HCT116 (cell line): ENCODE results near the gene PER2. TPM values are rescaled to one million over a fixed set of nuclear protein-coding genes. Genes with fewer than 3 reads are reported as not detected.

Source experiments
- ATAC-seq: fragments of 200-7000 bp; cut with Tn5 transposase; 2 replicates; pipeline ENCODE4 v1.9.1; 2020; ENCODE audit warnings: mild to moderate bottlenecking, moderate library complexity
- BruUV-seq: library from RNA; stranded (reverse); fragments of 400-500 nt; replicated peaks from 2 replicates; lab custom pipeline; 2021; lab: Mats Ljungman, UMichigan
- CTCF ChIA-PET: fragments of 300-600 bp; sonication (Branson Sonifier 250); formaldehyde crosslinking; loops from one replicate; lab custom pipeline; 2021; ENCODE audit warnings: antibody characterized with exemption; lab: Charles Lee
- POLR2A ChIA-PET: fragments of 300-600, 350-600 bp; sonication (Branson Sonifier 250); formaldehyde crosslinking; loops from one replicate; lab custom pipeline; 2021; ENCODE audit warnings: antibody characterized with exemption; lab: Charles Lee
- RAD21 ChIA-PET, 2 experiments: fragments of 300-600 bp; sonication (Branson Sonifier 250); formaldehyde crosslinking; loops; one replicate each; lab custom pipeline; 2023; ENCODE audit warnings: low total read pairs in 2 of 2; ENCODE audit not compliant: uncharacterized antibody in 2 of 2, unreplicated experiment in 2 of 2, low non-redundant PET in 1 of 2; lab: Charles Lee
- DNase-seq: peaks from one replicate; pipeline ENCODE4 v3.0.0-alpha.2; 2010; ENCODE audit warnings: low read depth, low spot score
- H2AFZ ChIP-seq: fragments of 200-600 bp; shearing (Covaris generic), sonication (generic); 2 replicates; pipeline ENCODE4 v1.6.1; 2017; ENCODE audit warnings: low read depth, mixed run types, mixed read lengths, antibody characterized with exemption, low read length; ENCODE audit not compliant: poor library complexity, severe bottlenecking
- H3K27ac ChIP-seq: 2 replicates; pipeline ENCODE4 v1.5.1; 2012; ENCODE audit warnings: low read depth, low read length
- H3K27me3 ChIP-seq: fragments of 200-600 bp; sonication (generic); 2 replicates; pipeline ENCODE4 v1.6.1; 2016; ENCODE audit warnings: mixed run types, low read length, mixed read lengths; ENCODE audit not compliant: insufficient read depth
- H3K36me3 ChIP-seq, 2 experiments: fragments of 200-500 bp in 1 of 2; fragments of 200-600 bp in 1 of 2; sonication (Bioruptor generic) in 1 of 2; sonication (generic) in 1 of 2; 2 replicates each; pipeline versions ENCODE4 v1.5.1 to v1.6.1; 2014 to 2016; ENCODE audit warnings: low read length in 2 of 2, inconsistent platforms in 1 of 2, mixed read lengths in 1 of 2, mixed run types in 1 of 2; ENCODE audit not compliant: insufficient read depth in 2 of 2, control insufficient read depth in 1 of 2
- H3K4me1 ChIP-seq, 2 experiments: fragments of 200-600 bp in 1 of 2; sonication (generic) in 1 of 2; 2 replicates each; pipeline versions ENCODE4 v1.5.1 to v1.6.1; 2012 to 2017; ENCODE audit warnings: low read length in 2 of 2, inconsistent platforms in 1 of 2, mild to moderate bottlenecking in 1 of 2, mixed read lengths in 1 of 2, mixed run types in 1 of 2, moderate library complexity in 1 of 2; ENCODE audit not compliant: insufficient read depth in 2 of 2, control insufficient read depth in 1 of 2
- H3K4me2 ChIP-seq: fragments of 200-600 bp; sonication (generic); 2 replicates; pipeline ENCODE4 v1.6.1; 2017; ENCODE audit warnings: mixed run types, low read length, mixed read lengths
- H3K4me3 ChIP-seq, 2 experiments: fragments of 200-600 bp in 1 of 2; sonication (generic) in 1 of 2; replicated peaks in 1 of 2; 2 replicates each; pipeline ENCODE4 v1.5.1; 2011 to 2016; ENCODE audit warnings: low read length in 2 of 2, control low read depth in 1 of 2, low read depth in 1 of 2, mild to moderate bottlenecking in 1 of 2, mixed read lengths in 1 of 2, mixed run types in 1 of 2
- H3K79me2 ChIP-seq: fragments of 200-600 bp; sonication (generic); 2 replicates; pipeline ENCODE4 v1.6.1; 2017; ENCODE audit warnings: mild to moderate bottlenecking, mixed run types, low read length, moderate library complexity, mixed read lengths; ENCODE audit not compliant: insufficient read depth
- H3K9ac ChIP-seq: fragments of 200-600 bp; sonication (generic); 2 replicates; pipeline ENCODE4 v1.6.1; 2016; ENCODE audit warnings: low read length, mixed read lengths
- H3K9me2 ChIP-seq: fragments of 200-600 bp; sonication (generic), shearing (Covaris generic); 2 replicates; pipeline ENCODE4 v1.6.1; 2017; ENCODE audit warnings: mixed run types, mild to moderate bottlenecking, moderate library complexity; ENCODE audit not compliant: insufficient read depth
- H3K9me3 ChIP-seq, 2 experiments: fragments of 200-500 bp in 1 of 2; fragments of 200-600 bp in 1 of 2; sonication (Bioruptor generic) in 1 of 2; sonication (generic) in 1 of 2; 2 replicates each; pipeline ENCODE4 v1.6.1; 2014 to 2017; ENCODE audit warnings: low read length in 2 of 2, mixed read lengths in 2 of 2, inconsistent platforms in 1 of 2, low read depth in 1 of 2, mild to moderate bottlenecking in 1 of 2, mixed run types in 1 of 2, moderate library complexity in 1 of 2; ENCODE audit not compliant: control insufficient read depth in 1 of 2, insufficient read depth in 1 of 2
- H4K20me1 ChIP-seq: fragments of 200-600 bp; sonication (generic), shearing (Covaris generic); 2 replicates; pipeline ENCODE4 v1.6.1; 2017; ENCODE audit warnings: mixed run types, mild to moderate bottlenecking, moderate library complexity; ENCODE audit not compliant: insufficient read depth
- ATF3 ChIP-seq: IDR thresholded peaks from 2 replicates; pipeline ENCODE4 v1.6.1; 2012
- CBX3 ChIP-seq: IDR thresholded peaks from 2 replicates; pipeline ENCODE4 v1.6.1; 2012; ENCODE audit warnings: low read depth
- CEBPB ChIP-seq: IDR thresholded peaks from 2 replicates; pipeline ENCODE4 v1.6.1; 2012; ENCODE audit warnings: low read depth
- EGR1 ChIP-seq: IDR thresholded peaks from 2 replicates; pipeline ENCODE4 v1.6.1; 2012; ENCODE audit warnings: low read depth
- ELF1 ChIP-seq: IDR thresholded peaks from 2 replicates; pipeline ENCODE4 v1.6.1; 2012; ENCODE audit warnings: low read depth, borderline replicate concordance
- EZH2 ChIP-seq: fragments of 200-600 bp; sonication (generic); IDR thresholded peaks from 2 replicates; pipeline ENCODE4 v1.6.1; 2017; ENCODE audit warnings: antibody characterized with exemption, mixed run types
- EZH2phosphoT487 ChIP-seq: fragments of 200-600 bp; IDR thresholded peaks from 2 replicates; pipeline ENCODE4 v1.6.1; 2018; ENCODE audit warnings: antibody characterized with exemption, borderline replicate concordance
- POLR2A ChIP-seq: IDR thresholded peaks from 2 replicates; pipeline ENCODE4 v1.7.0; 2011; ENCODE audit warnings: borderline replicate concordance; ENCODE audit not compliant: insufficient read depth, insufficient read length; ENCODE audit errors: extremely low read depth
- POLR2AphosphoS5 ChIP-seq: IDR thresholded peaks from 2 replicates; pipeline ENCODE4 v1.6.1; 2011; ENCODE audit warnings: mild to moderate bottlenecking, low read depth, low read length, moderate library complexity
- RAD21 ChIP-seq: IDR thresholded peaks from 2 replicates; pipeline ENCODE4 v1.6.1; 2012; ENCODE audit warnings: low read depth, mild to moderate bottlenecking
- REST ChIP-seq: IDR thresholded peaks from 2 replicates; pipeline ENCODE4 v1.6.1; 2012; ENCODE audit warnings: low read depth
- SIN3A ChIP-seq: IDR thresholded peaks from 2 replicates; pipeline ENCODE4 v1.6.1; 2012; ENCODE audit warnings: low read depth
- SP1 ChIP-seq: IDR thresholded peaks from 2 replicates; pipeline ENCODE4 v1.6.1; 2012; ENCODE audit warnings: low read depth
- SRF ChIP-seq: IDR thresholded peaks from 2 replicates; pipeline ENCODE4 v1.6.1; 2012; ENCODE audit warnings: low read depth
- TCF7L2 ChIP-seq: IDR thresholded peaks from 2 replicates; pipeline ENCODE4 v1.7.0; 2011; ENCODE audit warnings: borderline replicate concordance, inconsistent platforms; ENCODE audit not compliant: insufficient read depth, insufficient read length; ENCODE audit errors: extremely low read depth
- YY1 ChIP-seq: IDR thresholded peaks from 2 replicates; pipeline ENCODE4 v1.6.1; 2011; ENCODE audit warnings: low read length, low read depth, moderate library complexity, mild to moderate bottlenecking; ENCODE audit not compliant: insufficient replicate concordance; ENCODE audit errors: extremely low read depth
- ZFX ChIP-seq: fragments of 450-650 bp; IDR thresholded peaks from 2 replicates; pipeline ENCODE4 v1.6.1; 2017
- ZNF274 ChIP-seq: fragments of 200-500 bp; sonication (Bioruptor generic); IDR thresholded peaks from 2 replicates; pipeline ENCODE4 v1.6.1; 2014; ENCODE audit warnings: mild to moderate bottlenecking, low read depth, low read length, inconsistent platforms
- intact Hi-C: fragments of 100-400 bp; cut with micrococcal nuclease; formaldehyde crosslinking; loops from 2 replicates; pipeline ENCODE4 v1.10.0; 2022
- total RNA-seq: library from RNA; stranded (reverse); gene quantifications from one replicate; pipeline ENCODE4 v1.2.1, GENCODE V29; 2021; ENCODE audit not compliant: unreplicated experiment

Gene PER2
- total RNA-seq, 1 experiment from 2014 or later, result 18.7 TPM

DNA sequence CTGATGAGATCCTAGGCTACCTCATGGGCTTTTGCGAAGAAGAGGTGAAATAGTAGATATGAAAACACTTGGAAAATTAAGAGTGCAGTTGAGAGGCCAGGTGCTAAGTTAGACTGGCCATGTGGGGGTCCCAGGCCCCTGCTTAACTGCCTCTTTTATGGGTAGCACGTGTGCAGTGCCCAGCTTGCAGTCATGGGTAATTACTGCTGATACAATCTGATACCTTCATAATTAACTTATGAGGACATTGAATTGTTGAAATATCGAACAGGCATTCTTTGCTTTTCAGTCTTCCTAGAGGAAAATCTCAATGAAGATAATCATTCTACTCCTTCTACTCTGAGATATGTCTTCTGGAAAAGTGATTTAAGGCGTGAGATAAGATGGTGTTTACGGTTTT is 43.5 kb upstream of the PER2 start:
- intact Hi-C loops, result loop anchor here (10.0 kb wide), 1 partner anchor 77 kb away; no protein-coding TSS in a partner anchor
- RAD21 ChIA-PET, result no interaction called here
- H3K9ac ChIP-seq, result no peak overlapping the region
- BruUV-seq, result no TSS peak
- no peaks in the 10 kb centered on the region for H4K20me1 ChIP-seq
- no peaks in the 10 kb centered on the region for H3K9me2 ChIP-seq
- CTCF ChIA-PET, result no interaction called here
- H3K79me2 ChIP-seq, result peaks cover 4% of the 10 kb centered on the region; the same call in 1 of the 2 replicates
- POLR2A ChIA-PET, result no interaction called here
- no peaks in the 10 kb centered on the region for H3K9me3 ChIP-seq
- TF ChIP-seq SRF (no peak), EZH2phosphoT487 (no peak), ATF3 (no peak), POLR2AphosphoS5 (no peak), CBX3 (no peak), ELF1 (no peak)
- H2AFZ ChIP-seq, result no peak overlapping the region
- DNase-seq (no peak), ATAC-seq (no peak)
- peaks cover 3 to 18% of the 10 kb centered on the region in 2 experiments; a peak in 2 of 4 replicates for H3K36me3 ChIP-seq
- no peaks in the 10 kb centered on the region for H3K27me3 ChIP-seq
- H3K4me2 ChIP-seq, result no peak overlapping the region
- no peaks in the 10 kb centered on the region for H3K4me1 ChIP-seq
- H3K4me3 ChIP-seq, result no peak overlapping the region
- no peak overlapping the region for H3K27ac ChIP-seq

DNA sequence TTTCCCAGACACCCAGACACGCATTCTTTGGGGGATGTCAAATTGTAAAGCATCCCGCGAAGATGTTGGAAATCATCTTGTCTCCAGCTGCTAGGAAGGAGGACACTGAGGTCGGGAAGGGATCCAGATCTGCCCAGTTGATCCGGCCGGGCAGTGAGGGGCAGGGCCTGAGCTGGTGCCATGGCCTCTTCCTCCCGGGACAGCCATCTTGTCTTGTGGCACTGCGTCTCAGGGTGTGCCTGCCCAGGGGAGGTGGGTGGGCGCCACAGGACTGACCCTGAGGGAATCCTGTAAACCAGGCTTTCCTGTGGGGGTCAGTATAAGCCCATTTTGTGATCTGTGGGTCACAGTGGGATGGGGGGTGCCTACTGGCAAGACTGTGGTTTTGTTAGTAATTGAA is 42.0 kb upstream of the PER2 start:
- Histone ChIP-seq H3K27me3 (no peaks in the 10 kb centered on the region), H3K36me3 (peaks cover 3 to 18% of the 10 kb centered on the region in 2 experiments; a peak in 2 of 4 replicates)
- no TSS peak for BruUV-seq
- TF ChIP-seq EZH2, result no peak
- no peak for TF ChIP-seq SRF
- no peak for TF ChIP-seq CEBPB
- no peak for TF ChIP-seq RAD21
- TF ChIP-seq SP1, result no peak
- no peak for TF ChIP-seq ATF3
- TF ChIP-seq YY1, result no peak
- TF ChIP-seq ZNF274, result no peak
- no peak for TF ChIP-seq EZH2phosphoT487
- no peak for TF ChIP-seq REST
- TF ChIP-seq EGR1, result no peak
- no peak for TF ChIP-seq ELF1
- TF ChIP-seq POLR2A, result no peak
- TF ChIP-seq POLR2AphosphoS5, result no peak
- no peak for TF ChIP-seq TCF7L2
- no peak for TF ChIP-seq ZFX
- no peak for TF ChIP-seq CBX3
- no peak for TF ChIP-seq SIN3A

More for the DNA sequence above, 42.0 kb upstream of the PER2 start:
- Histone ChIP-seq H3K9ac (no peak overlapping the region), H3K9me3 (no peaks in the 10 kb centered on the region), H3K4me1 (no peaks in the 10 kb centered on the region), H4K20me1 (no peaks in the 10 kb centered on the region), H3K4me3 (no peak overlapping the region), H2AFZ (no peak overlapping the region), H3K27ac (no peak overlapping the region), H3K9me2 (no peaks in the 10 kb centered on the region), H3K4me2 (no peak overlapping the region), H3K79me2 (peaks cover 4% of the 10 kb centered on the region; the same call in 1 of the 2 replicates)
- ATAC-seq, result no peak
- ChIA-PET CTCF (no interaction called here), RAD21 (no interaction called here), POLR2A (no interaction called here)
- no peak for DNase-seq
- intact Hi-C loops, result loop anchor here (10.0 kb wide), 1 partner anchor 76 kb away; no protein-coding TSS in a partner anchor
